Dedifferentiated amniotic fluid mesenchymal stem cell (primary cell): ENCODE results near the gene PTDSS2.
"Not testable (repeated sequence)": the region's sequence is repeated elsewhere in the genome, so short reads cannot be mapped to it uniquely, and the experiment has no call there.

Experiments
- DNase-seq: peaks from one replicate; pipeline ENCODE4 v3.0.0-alpha.2; 2016; ENCODE audit errors: extremely low spot score

The PTDSS2 gene

GRCh38 chr11:431921-432320 is 18.2 kb upstream of the PTDSS2 start:
- DNase-seq = no peak

- DNase-seq = no peak
Observed at GRCh38 chr11:432501-433100, 17.5 kb upstream of the PTDSS2 start.

GRCh38 chr11:433111-433510 is 17.0 kb upstream of the PTDSS2 start:
- DNase-seq = no peak

- no peak for DNase-seq
Observed at GRCh38 chr11:433641-434040, 16.4 kb upstream of the PTDSS2 start.

- DNase-seq = no peak
Observed at GRCh38 chr11:434496-434895, 15.6 kb upstream of the PTDSS2 start.

- DNase-seq = not testable (repeated sequence)
Observed at GRCh38 chr11:434999-435740, 14.9 kb upstream of the PTDSS2 start.

GRCh38 chr11:437228-437870 is 12.7 kb upstream of the PTDSS2 start:
- no peak for DNase-seq

- no peak for DNase-seq
Observed at GRCh38 chr11:438101-438844, 11.8 kb upstream of the PTDSS2 start.

GRCh38 chr11:439315-440064 is 10.6 kb upstream of the PTDSS2 start:
- no peak for DNase-seq

GRCh38 chr11:440065-441042 is 9.7 kb upstream of the PTDSS2 start:
- DNase-seq = no peak

GRCh38 chr11:441043-441417 is 9.0 kb upstream of the PTDSS2 start:
- DNase-seq = no peak

GRCh38 chr11:441418-442274 is 8.4 kb upstream of the PTDSS2 start, which contains the start of gene ANO9:
Gene ANO9, minus strand, starts transcription at chr11:442011. Its CDS starts 85 bp downstream, at chr11:441926.
- no peak for DNase-seq

- no peak for DNase-seq
Observed at GRCh38 chr11:442611-443081, 7.4 kb upstream of the PTDSS2 start.

- DNase-seq = no peak
Observed at GRCh38 chr11:443542-444199, 6.4 kb upstream of the PTDSS2 start.

- DNase-seq = no peak
Observed at GRCh38 chr11:444396-445144, 5.5 kb upstream of the PTDSS2 start.

- DNase-seq = no peak
Observed at GRCh38 chr11:445765-446588, 4.1 kb upstream of the PTDSS2 start.

GRCh38 chr11:446891-447290 is 3.2 kb upstream of the PTDSS2 start:
- no peak for DNase-seq
